T-helper 2 cell treated with Interferon-gamma antibody and Interleukin-4, amounts not matched to agents 5 μg/mL and 100 μg/mL, for 36 hours (primary cell): ENCODE results near the gene CFAP74.
A peak's percentile ranks its signal among the peaks of the same experiment; 100 is the strongest.

Source experiments
- DNase-seq: peaks from one replicate; pipeline ENCODE4 v3.0.0; 2021; ENCODE audit warnings: low spot score
- H3K27ac Mint-ChIP-seq: one replicate; pipeline ENCODE4 v1.8.0; 2021; ENCODE audit warnings: mild to moderate bottlenecking, mixed read lengths
- H3K27me3 Mint-ChIP-seq: one replicate; pipeline ENCODE4 v1.8.0; 2021; ENCODE audit warnings: low read depth, mixed read lengths
- H3K36me3 Mint-ChIP-seq: one replicate; pipeline ENCODE4 v1.8.0; 2021; ENCODE audit warnings: low read depth, mixed read lengths
- H3K4me1 Mint-ChIP-seq: one replicate; pipeline ENCODE4 v1.8.0; 2021; ENCODE audit warnings: low read depth, mixed read lengths
- H3K4me3 Mint-ChIP-seq: one replicate; pipeline ENCODE4 v1.8.0; 2022; ENCODE audit warnings: mild to moderate bottlenecking, moderate library complexity, mixed read lengths
- H3K9me3 Mint-ChIP-seq: one replicate; pipeline ENCODE4 v1.8.0; 2021; ENCODE audit warnings: mixed read lengths

Gene CFAP74

GRCh38 chr1:2045468-2046173 is 42.0 kb upstream of the CFAP74 start:
- H3K4me1 Mint-ChIP-seq: peaks cover 9% of the 10 kb centered on the region
- peaks cover 35% of the 10 kb centered on the region for H3K27me3 Mint-ChIP-seq
- no peaks in the 10 kb centered on the region for H3K36me3 Mint-ChIP-seq
- H3K4me3 Mint-ChIP-seq: peak overlapping the region; percentile 24
- no peaks in the 10 kb centered on the region for H3K9me3 Mint-ChIP-seq
- H3K27ac Mint-ChIP-seq: peak overlapping the region; percentile 15
- DNase-seq: no peak

DNA sequence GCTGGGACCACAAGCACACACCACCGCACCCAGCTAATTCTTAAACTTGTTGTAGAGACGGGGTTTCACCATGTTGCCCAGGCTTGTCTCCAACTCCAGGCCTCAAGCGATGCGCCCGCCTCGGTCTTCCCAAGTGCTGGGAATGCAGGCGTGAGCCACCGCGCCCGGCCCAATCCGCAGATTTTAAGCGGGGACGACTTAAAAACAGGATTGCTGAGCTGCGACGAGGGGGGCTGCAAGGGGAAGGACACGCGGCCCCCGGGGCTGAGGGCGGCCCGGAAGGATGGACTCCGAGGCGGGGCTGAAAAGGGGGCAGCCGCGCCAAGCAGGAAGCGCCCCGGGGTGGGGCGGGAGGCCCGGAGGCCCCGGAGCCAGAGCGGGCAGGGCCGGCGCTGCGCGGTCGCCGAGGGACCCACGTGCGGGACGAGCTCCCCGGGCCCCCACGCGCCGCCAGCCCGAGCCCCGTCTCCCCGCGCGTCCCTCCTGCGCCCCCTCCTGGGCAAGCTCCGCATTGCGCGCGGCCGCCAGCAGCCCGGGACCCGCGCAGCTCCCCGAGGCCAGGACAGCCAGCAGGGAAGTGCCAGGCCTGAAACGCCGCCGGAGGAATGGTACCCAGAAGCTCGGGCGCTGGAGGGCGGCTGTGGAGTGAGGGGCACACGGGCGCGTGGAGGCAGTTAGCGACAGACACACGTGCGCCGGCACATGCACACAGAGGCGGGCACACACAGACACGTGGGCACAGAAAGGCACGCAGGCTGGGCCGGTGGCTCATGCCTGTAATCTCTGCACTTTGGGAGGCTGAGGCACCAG is 41.1 kb upstream of the CFAP74 start:
- Mint-ChIP-seq H3K27me3 (peaks cover 35% of the 10 kb centered on the region), H3K36me3 (no peaks in the 10 kb centered on the region), H3K4me1 (peaks cover 9% of the 10 kb centered on the region), H3K27ac (no peak overlapping the region), H3K4me3 (no peak overlapping the region), H3K9me3 (no peaks in the 10 kb centered on the region)
- peak; percentile 69 for DNase-seq

DNA sequence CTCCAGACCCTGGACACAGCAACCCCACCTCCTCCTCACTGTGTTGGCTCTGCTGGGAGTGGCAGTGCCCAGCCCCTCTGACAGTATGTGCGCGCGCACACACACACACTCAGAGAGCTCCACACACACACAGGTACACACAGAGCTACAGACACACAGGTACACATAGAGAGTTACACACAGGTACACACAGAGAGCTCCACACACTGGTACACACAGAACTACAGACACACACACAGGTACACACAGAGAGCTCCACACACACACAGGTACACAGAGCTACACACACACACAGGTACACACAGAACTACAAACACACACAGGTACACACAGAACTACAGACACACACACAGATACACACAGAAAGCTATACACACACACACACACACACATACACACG is 40.3 kb upstream of the CFAP74 start:
- no peaks in the 10 kb centered on the region for H3K9me3 Mint-ChIP-seq
- H3K27me3 Mint-ChIP-seq: peaks cover 27% of the 10 kb centered on the region
- peaks cover 3% of the 10 kb centered on the region for H3K4me1 Mint-ChIP-seq
- peak overlapping the region; percentile 22 for H3K4me3 Mint-ChIP-seq
- H3K27ac Mint-ChIP-seq: no peak overlapping the region
- no peak for DNase-seq
- no peaks in the 10 kb centered on the region for H3K36me3 Mint-ChIP-seq

DNA sequence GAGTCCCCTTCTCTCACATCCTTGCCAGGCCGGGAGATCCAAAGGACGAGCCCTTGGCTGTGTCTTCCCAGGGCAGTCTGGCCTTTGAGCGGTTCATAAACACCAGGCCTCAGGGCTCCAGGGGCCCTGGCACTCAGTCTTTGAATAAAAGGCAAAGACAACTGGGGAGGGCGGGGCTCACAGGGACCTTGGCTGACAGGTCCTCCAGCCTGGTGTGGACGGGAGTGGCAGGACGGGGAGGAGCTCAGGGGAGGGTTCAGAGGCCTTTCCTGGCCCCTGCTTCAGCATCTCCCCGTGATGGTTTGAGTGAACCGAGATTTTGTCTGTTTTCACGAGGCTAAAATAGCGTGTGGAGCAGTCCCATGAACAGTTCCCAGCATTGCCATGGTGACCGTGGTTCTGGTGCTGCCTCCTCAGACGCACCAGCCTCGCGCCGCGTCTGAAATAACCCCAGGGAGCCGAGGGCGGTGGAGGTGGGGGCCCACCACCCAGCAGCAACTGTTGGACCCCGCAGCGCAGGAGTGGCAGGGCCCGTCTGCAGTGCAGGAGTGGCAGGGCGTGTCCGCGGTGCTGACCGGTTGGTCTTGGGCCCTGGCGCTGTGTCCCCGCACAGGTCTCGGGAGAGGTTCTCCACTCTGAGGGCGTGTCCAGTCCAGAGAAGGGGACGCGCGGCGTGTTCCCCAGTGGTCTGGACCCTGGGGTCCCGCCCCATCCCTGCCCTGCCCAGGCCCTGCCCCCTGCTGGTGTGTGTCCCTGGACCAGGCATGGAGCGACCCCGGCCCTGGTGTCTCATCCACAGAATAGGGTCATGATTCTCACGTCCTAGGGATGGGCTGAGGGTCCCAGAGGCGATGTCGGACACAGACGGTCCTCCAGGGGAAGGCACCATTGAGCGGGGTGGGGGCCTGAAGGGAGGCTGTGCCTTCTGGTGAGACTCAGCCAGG is 39.5 kb upstream of the CFAP74 start:
- peaks cover 19% of the 10 kb centered on the region for H3K27me3 Mint-ChIP-seq
- no peaks in the 10 kb centered on the region for H3K9me3 Mint-ChIP-seq
- H3K27ac Mint-ChIP-seq: no peak overlapping the region
- no peak for DNase-seq
- H3K36me3 Mint-ChIP-seq: no peaks in the 10 kb centered on the region
- H3K4me1 Mint-ChIP-seq: peaks cover 2% of the 10 kb centered on the region
- H3K4me3 Mint-ChIP-seq: no peak overlapping the region

- H3K27ac Mint-ChIP-seq: no peak overlapping the region
- H3K27me3 Mint-ChIP-seq: peaks cover 15% of the 10 kb centered on the region
- H3K4me3 Mint-ChIP-seq: no peak overlapping the region
- H3K9me3 Mint-ChIP-seq: no peaks in the 10 kb centered on the region
- peaks cover 2% of the 10 kb centered on the region for H3K4me1 Mint-ChIP-seq
- no peak for DNase-seq
- no peaks in the 10 kb centered on the region for H3K36me3 Mint-ChIP-seq
These were observed 38.3 kb upstream of the CFAP74 start for GRCh38 chr1:2041887-2042286.

GRCh38 chr1:2041305-2041704 is 37.7 kb upstream of the CFAP74 start:
- no peak for DNase-seq
- Mint-ChIP-seq H3K9me3 (no peaks in the 10 kb centered on the region), H3K27me3 (peaks cover 13% of the 10 kb centered on the region), H3K27ac (no peak overlapping the region), H3K36me3 (no peaks in the 10 kb centered on the region), H3K4me3 (no peak overlapping the region), H3K4me1 (peaks cover 2% of the 10 kb centered on the region)

DNA sequence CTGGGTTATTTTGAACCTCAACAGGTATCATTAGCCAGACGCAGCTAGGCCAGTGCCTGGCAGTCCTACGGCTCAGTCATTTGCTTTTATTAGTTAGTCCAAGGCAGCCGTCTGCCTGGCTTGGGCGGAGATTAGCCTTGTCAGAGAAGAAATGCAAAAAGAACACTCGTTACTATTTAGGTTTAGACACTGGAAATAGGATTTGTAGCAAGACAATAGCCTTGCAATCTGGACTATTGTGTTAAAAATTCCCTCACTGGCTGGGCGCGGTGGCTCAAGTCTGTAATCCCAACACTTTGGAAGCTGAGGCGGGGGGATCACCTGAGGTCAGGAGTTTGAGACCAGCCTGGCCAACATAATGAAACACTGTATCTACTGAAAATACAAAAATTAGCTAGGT is 35.7 kb upstream of the CFAP74 start:
- Mint-ChIP-seq H3K9me3 (no peaks in the 10 kb centered on the region), H3K27me3 (peaks cover 2% of the 10 kb centered on the region), H3K27ac (no peak overlapping the region), H3K36me3 (no peaks in the 10 kb centered on the region), H3K4me3 (no peak overlapping the region), H3K4me1 (no peaks in the 10 kb centered on the region)
- no peak for DNase-seq

- DNase-seq: no peak
- Mint-ChIP-seq H3K36me3 (no peaks in the 10 kb centered on the region), H3K4me1 (no peaks in the 10 kb centered on the region), H3K27me3 (no peaks in the 10 kb centered on the region), H3K4me3 (no peak overlapping the region), H3K9me3 (no peaks in the 10 kb centered on the region), H3K27ac (no peak overlapping the region)
These were observed 34.6 kb upstream of the CFAP74 start for GRCh38 chr1:2038229-2038628.

- Mint-ChIP-seq H3K27ac (no peak overlapping the region), H3K4me3 (no peak overlapping the region), H3K27me3 (no peaks in the 10 kb centered on the region)
These were observed 33.9 kb upstream of the CFAP74 start for GRCh38 chr1:2037314-2037979.

GRCh38 chr1:2036287-2036686 is 32.7 kb upstream of the CFAP74 start:
- no peak overlapping the region for H3K4me3 Mint-ChIP-seq
- DNase-seq: no peak
- H3K4me1 Mint-ChIP-seq: no peaks in the 10 kb centered on the region
- no peaks in the 10 kb centered on the region for H3K27me3 Mint-ChIP-seq
- H3K9me3 Mint-ChIP-seq: no peaks in the 10 kb centered on the region
- H3K27ac Mint-ChIP-seq: no peak overlapping the region
- no peaks in the 10 kb centered on the region for H3K36me3 Mint-ChIP-seq

More at GRCh38 chr1:2037314-2037979, 33.9 kb upstream of the CFAP74 start:
- no peak for DNase-seq
- H3K4me1 Mint-ChIP-seq: no peaks in the 10 kb centered on the region
- no peaks in the 10 kb centered on the region for H3K36me3 Mint-ChIP-seq
- H3K9me3 Mint-ChIP-seq: no peaks in the 10 kb centered on the region

- Mint-ChIP-seq H3K36me3 (no peaks in the 10 kb centered on the region), H3K4me3 (no peak overlapping the region), H3K4me1 (no peaks in the 10 kb centered on the region), H3K9me3 (no peaks in the 10 kb centered on the region), H3K27me3 (no peaks in the 10 kb centered on the region), H3K27ac (no peak overlapping the region)
- DNase-seq: no peak
These were observed 29.6 kb upstream of the CFAP74 start for GRCh38 chr1:2033165-2033564.

GRCh38 chr1:2032737-2033136 is 29.2 kb upstream of the CFAP74 start:
- H3K27me3 Mint-ChIP-seq: no peaks in the 10 kb centered on the region

More at GRCh38 chr1:2032737-2033136, 29.2 kb upstream of the CFAP74 start:
- H3K36me3 Mint-ChIP-seq: no peaks in the 10 kb centered on the region
- H3K4me1 Mint-ChIP-seq: no peaks in the 10 kb centered on the region
- DNase-seq: no peak
- no peak overlapping the region for H3K27ac Mint-ChIP-seq
- H3K9me3 Mint-ChIP-seq: no peaks in the 10 kb centered on the region
- no peak overlapping the region for H3K4me3 Mint-ChIP-seq
